VCaP (cell line): ENCODE results near the gene FKBP15.
"Not testable (repeated sequence)": the region's sequence is repeated elsewhere in the genome, so short reads cannot be mapped to it uniquely, and the experiment has no call there.

Source experiments
- H3K27ac ChIP-seq: fragments of 450-650 bp; 2 replicates; pipeline ENCODE4 v1.5.1; 2017
- CTCF ChIP-seq: fragments of 450-650 bp; conservative IDR thresholded peaks from 2 replicates; pipeline ENCODE4 v1.5.1; 2017; ENCODE audit warnings: mild to moderate bottlenecking, moderate library complexity

FKBP15 gene

GRCh38 chr9:113148372-113148705 is 72.7 kb downstream of the FKBP15 start:
- H3K27ac ChIP-seq = no peak overlapping the region
- TF ChIP-seq CTCF = no peak

GRCh38 chr9:113143432-113144227 is 77.4 kb downstream of the FKBP15 start:
- H3K27ac ChIP-seq = peak overlapping the region; percentile 62
- peak; percentile 39 for TF ChIP-seq CTCF

- H3K27ac ChIP-seq = not testable (repeated sequence)
Measured at GRCh38 chr9:113140896-113141295, 80.2 kb downstream of the FKBP15 start.

GRCh38 chr9:113139953-113140352 is 81.1 kb downstream of the FKBP15 start:
- no peak for TF ChIP-seq CTCF
- H3K27ac ChIP-seq = no peak overlapping the region

GRCh38 chr9:113139225-113139829 is 81.8 kb downstream of the FKBP15 start:
- no peak for TF ChIP-seq CTCF
- H3K27ac ChIP-seq = no peak overlapping the region

GRCh38 chr9:113138760-113139159 is 82.3 kb downstream of the FKBP15 start:
- no peak for TF ChIP-seq CTCF
- H3K27ac ChIP-seq = no peak overlapping the region

GRCh38 chr9:113137196-113138168 is 83.6 kb downstream of the FKBP15 start:
- no peak for TF ChIP-seq CTCF
- no peak overlapping the region for H3K27ac ChIP-seq
